GM10266 (cell line): ENCODE results near the gene RASA3.

ENCODE experiments used
- DNase-seq: peaks from one replicate; pipeline ENCODE4 v3.0.0; 2012; ENCODE audit errors: extremely low spot score
- CTCF ChIP-seq: IDR thresholded peaks from 2 replicates; pipeline ENCODE4 v1.5.1; 2012; ENCODE audit warnings: mild to moderate bottlenecking, low read depth; ENCODE audit not compliant: control insufficient read depth, insufficient read depth; ENCODE audit errors: missing control alignments

RASA3 gene

DNA sequence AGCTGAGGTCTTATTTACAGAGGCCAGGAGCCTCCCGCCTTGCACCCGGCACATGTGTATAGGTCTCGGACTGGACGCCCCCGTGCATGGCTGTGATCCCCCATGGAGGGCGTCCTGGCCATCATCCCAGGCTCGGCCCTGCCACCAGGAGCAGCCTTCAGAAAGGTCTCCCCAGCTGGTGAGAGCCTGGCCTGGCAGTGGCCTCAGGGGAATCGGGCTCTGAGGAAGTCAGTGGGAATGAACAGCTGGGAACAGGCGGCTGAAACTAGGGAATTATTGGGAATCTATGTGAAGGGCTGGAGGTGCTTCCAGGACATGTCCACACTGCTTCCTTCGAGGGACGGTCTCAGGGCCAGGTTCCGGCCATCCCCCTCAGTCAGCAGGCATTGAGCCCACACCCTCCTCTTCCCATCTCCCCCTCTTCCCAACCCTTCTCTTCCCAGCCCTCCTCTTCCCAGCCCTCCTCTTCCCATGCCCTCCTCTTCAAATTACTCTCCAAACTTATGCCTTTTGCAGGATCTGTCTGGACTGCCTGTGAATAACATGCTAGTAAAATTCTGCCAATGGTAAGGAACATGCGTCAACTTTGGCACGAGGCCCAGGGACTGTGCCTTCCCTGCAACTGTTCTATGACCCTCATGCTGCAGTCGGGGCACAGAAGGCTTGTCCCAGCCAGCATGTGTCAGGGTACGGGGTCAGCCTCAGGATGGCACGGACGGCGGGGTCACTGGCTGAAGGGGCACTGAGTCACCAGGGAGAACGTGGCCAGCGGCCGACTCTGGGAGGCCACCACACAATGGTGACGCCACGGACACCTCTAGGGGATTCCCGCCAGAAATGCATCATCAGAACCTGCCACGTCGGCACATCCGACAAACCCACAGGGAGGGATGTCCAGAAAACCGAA, 134.3 kb downstream of the RASA3 start:
- DNase-seq: no peak
- TF ChIP-seq CTCF: no peak

DNA sequence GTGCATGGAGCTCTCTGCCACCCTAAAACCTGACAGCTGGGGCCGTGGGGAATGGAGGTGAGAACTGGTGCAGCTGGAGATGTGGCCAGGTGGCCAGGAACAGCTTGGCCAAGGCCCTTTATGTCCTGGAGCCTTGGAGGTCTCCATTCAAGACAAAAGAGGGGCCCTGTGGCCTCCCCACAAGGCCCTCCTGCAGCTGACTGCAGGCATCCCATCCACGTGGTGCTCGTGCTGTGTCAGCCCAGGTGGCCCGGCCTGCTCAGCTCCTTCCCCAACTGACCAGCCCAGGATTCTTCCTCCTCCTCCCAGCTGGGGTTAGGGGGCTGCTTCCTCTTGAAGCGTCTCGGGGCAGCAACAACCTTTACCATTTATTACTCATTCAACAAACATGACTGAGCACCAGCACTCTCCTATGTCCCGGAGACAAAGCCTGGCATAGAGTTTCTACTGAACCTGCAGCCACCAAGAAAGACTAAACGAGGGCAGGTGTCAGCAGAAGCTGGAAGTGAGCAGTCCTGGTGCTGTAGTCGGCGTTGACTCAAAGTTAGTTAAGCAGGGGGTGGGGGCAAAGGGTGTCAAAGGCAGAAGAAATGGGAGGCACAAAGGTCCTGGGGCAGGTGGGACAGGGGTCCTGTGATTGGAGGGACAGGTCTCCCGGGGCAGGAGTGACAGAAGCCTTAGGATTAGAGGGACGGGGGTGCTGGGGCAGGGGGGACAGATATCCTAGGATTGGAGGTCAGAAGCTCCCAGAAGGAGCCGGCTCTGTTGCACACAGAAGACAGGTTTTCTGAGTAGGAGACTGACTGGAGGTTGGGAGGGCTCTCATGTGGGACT, 135.3 kb downstream of the RASA3 start:
- no peak for DNase-seq
- TF ChIP-seq CTCF: no peak

GRCh38 chr13:113996081-113996911, 136.1 kb downstream of the RASA3 start:
- DNase-seq: no peak

DNA sequence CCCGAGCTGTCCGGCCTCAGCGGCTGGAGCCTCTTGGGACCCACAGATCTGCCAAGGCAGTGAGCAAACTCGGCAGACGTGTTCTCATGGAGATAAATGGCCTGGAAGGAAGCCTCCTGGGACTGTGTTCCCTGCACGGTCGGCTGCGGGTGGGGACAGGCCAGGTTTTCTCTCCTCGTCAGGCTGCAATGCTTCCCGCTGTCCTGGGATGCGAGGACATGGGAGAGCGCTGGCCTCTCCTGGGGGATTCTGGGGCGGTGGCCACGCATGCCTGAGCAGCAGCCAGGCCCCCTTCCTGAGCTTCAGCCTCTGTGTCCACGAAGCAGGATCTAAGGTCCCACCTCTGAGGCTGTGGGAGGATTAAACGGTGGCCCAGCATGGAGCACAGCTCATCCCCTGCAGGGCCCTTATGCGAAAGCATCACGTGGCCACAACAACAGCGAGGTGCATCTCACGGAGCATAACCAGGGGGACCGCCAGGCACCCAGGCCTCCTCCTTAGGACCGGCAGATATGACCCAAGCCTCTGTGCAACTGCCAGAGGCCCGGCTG, 137.3 kb downstream of the RASA3 start:
- DNase-seq: no peak
- no peak for TF ChIP-seq CTCF

More at GRCh38 chr13:113996081-113996911, 136.1 kb downstream of the RASA3 start:
- no peak for TF ChIP-seq CTCF

DNA sequence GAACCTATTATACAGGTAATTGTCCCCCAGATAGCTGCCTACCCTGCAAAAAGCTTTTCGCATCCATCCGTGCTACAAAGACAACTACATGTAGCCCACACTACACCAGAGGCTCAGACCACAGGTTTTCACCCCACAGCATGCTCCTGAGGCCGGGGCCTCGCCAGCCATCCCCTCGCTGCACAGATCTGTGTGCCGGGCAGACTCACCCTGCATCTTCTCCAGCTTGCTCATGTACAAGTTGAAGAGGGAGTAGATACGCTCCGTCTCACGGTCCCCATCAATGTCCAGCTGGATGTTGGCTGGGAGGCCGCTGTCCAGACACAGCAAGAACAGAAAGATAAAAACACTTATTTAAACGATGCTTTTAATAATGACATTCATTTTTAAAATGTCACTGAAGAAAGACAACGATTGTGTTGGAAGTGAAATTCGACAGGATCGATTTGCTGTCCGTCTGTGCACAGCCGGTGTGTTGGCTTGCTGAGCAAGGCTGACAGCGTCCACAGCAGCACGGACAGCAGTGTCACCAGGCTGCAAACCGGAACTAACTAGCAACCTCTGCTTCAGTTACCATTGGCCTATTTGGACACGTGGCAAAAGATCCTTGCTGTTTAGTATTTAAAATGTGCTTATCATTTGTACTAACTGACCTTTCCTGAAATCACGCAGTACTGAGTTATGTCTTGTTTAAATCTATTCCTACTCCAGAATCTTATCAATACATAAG, 140.0 kb downstream of the RASA3 start:
- TF ChIP-seq CTCF: no peak
- DNase-seq: no peak

GRCh38 chr13:113991676-113992179, 140.7 kb downstream of the RASA3 start:
- no peak for DNase-seq
- no peak for TF ChIP-seq CTCF
